HUES6 (cell line): ENCODE results near the gene STK17B.

Experiments
- H3K27ac ChIP-seq: 2 replicates; pipeline ENCODE4 v1.7.0; 2013; ENCODE audit warnings: low read depth, mild to moderate bottlenecking, low read length, inconsistent platforms
- H3K27me3 ChIP-seq: 2 replicates; pipeline ENCODE4 v1.6.1; 2013; ENCODE audit warnings: low read length; ENCODE audit not compliant: control insufficient read depth, insufficient read depth
- H3K36me3 ChIP-seq: 2 replicates; pipeline ENCODE4 v1.6.1; 2013; ENCODE audit warnings: low read length; ENCODE audit not compliant: control insufficient read depth, insufficient read depth
- H3K4me1 ChIP-seq: 2 replicates; pipeline ENCODE4 v1.6.1; 2013; ENCODE audit warnings: low read length; ENCODE audit not compliant: control insufficient read depth, insufficient read depth
- H3K4me3 ChIP-seq: 2 replicates; pipeline ENCODE4 v1.5.1; 2013; ENCODE audit warnings: low read depth, low read length
- H3K9ac ChIP-seq: one replicate; pipeline ENCODE4 v1.6.1; 2013; ENCODE audit warnings: mild to moderate bottlenecking, low read length
- H3K9me3 ChIP-seq: 2 replicates; pipeline ENCODE4 v1.6.1; 2013; ENCODE audit warnings: low read depth, low read length; ENCODE audit not compliant: control insufficient read depth, insufficient read depth

The STK17B gene

GRCh38 chr2:196183528-196184231 is 12.3 kb upstream of the STK17B start:
- Histone ChIP-seq H3K4me1 (no peaks in the 10 kb centered on the region), H3K9me3 (no peaks in the 10 kb centered on the region), H3K9ac (no peak overlapping the region), H3K27me3 (no peaks in the 10 kb centered on the region), H3K27ac (no peak overlapping the region), H3K4me3 (no peak overlapping the region), H3K36me3 (no peaks in the 10 kb centered on the region)

GRCh38 chr2:196183172-196183473 is 11.7 kb upstream of the STK17B start:
- H3K4me3 ChIP-seq: no peak overlapping the region
- no peaks in the 10 kb centered on the region for H3K27me3 ChIP-seq
- H3K9me3 ChIP-seq: no peaks in the 10 kb centered on the region
- H3K4me1 ChIP-seq: no peaks in the 10 kb centered on the region
- no peaks in the 10 kb centered on the region for H3K36me3 ChIP-seq
- H3K27ac ChIP-seq: no peak overlapping the region
- no peak overlapping the region for H3K9ac ChIP-seq

GRCh38 chr2:196182439-196183171 is 11.2 kb upstream of the STK17B start:
- H3K9me3 ChIP-seq: no peaks in the 10 kb centered on the region
- no peaks in the 10 kb centered on the region for H3K4me1 ChIP-seq
- no peak overlapping the region for H3K27ac ChIP-seq
- H3K36me3 ChIP-seq: no peaks in the 10 kb centered on the region
- no peaks in the 10 kb centered on the region for H3K27me3 ChIP-seq
- no peak overlapping the region for H3K4me3 ChIP-seq
- H3K9ac ChIP-seq: no peak overlapping the region

GRCh38 chr2:196181484-196181883 is 10.1 kb upstream of the STK17B start:
- no peak overlapping the region for H3K27ac ChIP-seq
- no peak overlapping the region for H3K4me3 ChIP-seq
- H3K9ac ChIP-seq: no peak overlapping the region
- H3K9me3 ChIP-seq: no peaks in the 10 kb centered on the region
- H3K4me1 ChIP-seq: no peaks in the 10 kb centered on the region
- no peaks in the 10 kb centered on the region for H3K27me3 ChIP-seq
- H3K36me3 ChIP-seq: no peaks in the 10 kb centered on the region

- H3K27ac ChIP-seq: no peak overlapping the region
- no peak overlapping the region for H3K9ac ChIP-seq
- peaks cover 15% of the 10 kb centered on the region for H3K27me3 ChIP-seq
- H3K4me3 ChIP-seq: no peak overlapping the region
- H3K4me1 ChIP-seq: peaks cover 5% of the 10 kb centered on the region
- H3K36me3 ChIP-seq: no peaks in the 10 kb centered on the region
- H3K9me3 ChIP-seq: no peaks in the 10 kb centered on the region
Observed at GRCh38 chr2:196177124-196177523, 5.7 kb upstream of the STK17B start.

GRCh38 chr2:196176142-196176738 is 4.9 kb upstream of the STK17B start:
- H3K4me1 ChIP-seq: peaks cover 8% of the 10 kb centered on the region
- H3K4me3 ChIP-seq: no peak overlapping the region
- H3K9ac ChIP-seq: no peak overlapping the region
- H3K27me3 ChIP-seq: peaks cover 19% of the 10 kb centered on the region
- H3K36me3 ChIP-seq: no peaks in the 10 kb centered on the region
- no peak overlapping the region for H3K27ac ChIP-seq
- H3K9me3 ChIP-seq: no peaks in the 10 kb centered on the region

GRCh38 chr2:196174404-196174803 is 3.0 kb upstream of the STK17B start:
- Histone ChIP-seq H3K4me3 (no peak overlapping the region), H3K9me3 (no peaks in the 10 kb centered on the region), H3K27me3 (peaks cover 19% of the 10 kb centered on the region), H3K27ac (no peak overlapping the region), H3K36me3 (no peaks in the 10 kb centered on the region), H3K4me1 (peaks cover 12% of the 10 kb centered on the region), H3K9ac (no peak overlapping the region)

GRCh38 chr2:196173505-196173904 is 2.1 kb upstream of the STK17B start:
- H3K4me3 ChIP-seq: no peak overlapping the region
- no peaks in the 10 kb centered on the region for H3K36me3 ChIP-seq
- H3K9me3 ChIP-seq: no peaks in the 10 kb centered on the region
- H3K9ac ChIP-seq: no peak overlapping the region
- H3K27ac ChIP-seq: no peak overlapping the region
- H3K27me3 ChIP-seq: peaks cover 19% of the 10 kb centered on the region
- H3K4me1 ChIP-seq: peaks cover 12% of the 10 kb centered on the region

GRCh38 chr2:196172951-196173350 is 1.6 kb upstream of the STK17B start:
- Histone ChIP-seq H3K9ac (no peak overlapping the region), H3K27ac (no peak overlapping the region), H3K4me3 (no peak overlapping the region), H3K4me1 (peaks cover 15% of the 10 kb centered on the region), H3K27me3 (peaks cover 19% of the 10 kb centered on the region), H3K36me3 (no peaks in the 10 kb centered on the region), H3K9me3 (no peaks in the 10 kb centered on the region)

- Histone ChIP-seq H3K9me3 (no peaks in the 10 kb centered on the region), H3K36me3 (no peaks in the 10 kb centered on the region), H3K27me3 (peaks cover 19% of the 10 kb centered on the region), H3K4me1 (peaks cover 25% of the 10 kb centered on the region), H3K27ac (no peak overlapping the region), H3K9ac (peak overlapping the region; percentile 54), H3K4me3 (peak overlapping the region; percentile 81)
Observed at GRCh38 chr2:196171946-196172345, 568 bp upstream of the STK17B start.

GRCh38 chr2:196170606-196171247 is 651 bp downstream of the STK17B start:
- Histone ChIP-seq H3K27ac (no peak overlapping the region; the same call in 1 of the 2 replicates), H3K9me3 (no peaks in the 10 kb centered on the region), H3K4me1 (peaks cover 32% of the 10 kb centered on the region), H3K36me3 (no peaks in the 10 kb centered on the region), H3K27me3 (peaks cover 19% of the 10 kb centered on the region), H3K9ac (peak overlapping the region; percentile 63), H3K4me3 (peak overlapping the region; percentile 79)
